Islet of Langerhans (tissue), 1 donor: ENCODE results near the gene OR1I1.

Experiments used
- FAIRE-seq: peaks from one replicate; lab custom pipeline; 2011; peaks lifted over from hg19 to GRCh38; lab: Jason Lieb, UNC

OR1I1 gene

DNA sequence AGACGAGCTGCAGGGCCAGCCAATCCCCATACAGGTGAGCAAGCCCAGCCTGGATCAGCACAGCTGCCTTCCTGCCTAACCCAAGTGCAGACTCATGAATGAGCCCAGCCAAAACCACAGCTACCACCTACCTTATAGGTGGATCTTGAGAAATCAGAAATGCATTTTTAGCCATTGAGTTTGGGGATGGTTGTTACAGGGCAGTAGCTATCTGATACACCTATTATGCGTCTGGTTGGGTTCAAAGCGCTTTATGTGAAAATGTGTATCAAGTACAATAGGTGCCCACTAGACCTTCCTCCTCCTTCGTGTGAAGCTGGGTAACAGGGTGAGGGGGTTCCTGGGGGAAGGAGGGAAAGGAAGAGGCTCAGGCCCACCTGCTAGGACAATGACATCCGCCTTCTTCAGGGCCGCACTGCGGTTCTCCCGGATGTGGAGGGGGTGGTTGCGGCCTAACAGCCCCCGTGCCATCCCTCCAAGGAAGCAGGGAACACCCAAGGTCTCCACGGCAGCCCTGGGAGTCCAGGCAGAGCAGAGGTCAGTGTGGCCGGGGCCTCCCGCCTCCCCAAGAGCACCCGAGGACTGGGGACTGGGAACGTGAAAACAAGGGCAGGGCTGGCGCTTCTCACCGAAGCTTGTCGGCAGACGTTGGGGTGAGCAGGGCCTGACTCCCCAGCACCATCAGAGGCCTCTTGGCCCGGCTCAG lies 36.9 kb downstream of the OR1I1 start:
- FAIRE-seq, result no peak

DNA sequence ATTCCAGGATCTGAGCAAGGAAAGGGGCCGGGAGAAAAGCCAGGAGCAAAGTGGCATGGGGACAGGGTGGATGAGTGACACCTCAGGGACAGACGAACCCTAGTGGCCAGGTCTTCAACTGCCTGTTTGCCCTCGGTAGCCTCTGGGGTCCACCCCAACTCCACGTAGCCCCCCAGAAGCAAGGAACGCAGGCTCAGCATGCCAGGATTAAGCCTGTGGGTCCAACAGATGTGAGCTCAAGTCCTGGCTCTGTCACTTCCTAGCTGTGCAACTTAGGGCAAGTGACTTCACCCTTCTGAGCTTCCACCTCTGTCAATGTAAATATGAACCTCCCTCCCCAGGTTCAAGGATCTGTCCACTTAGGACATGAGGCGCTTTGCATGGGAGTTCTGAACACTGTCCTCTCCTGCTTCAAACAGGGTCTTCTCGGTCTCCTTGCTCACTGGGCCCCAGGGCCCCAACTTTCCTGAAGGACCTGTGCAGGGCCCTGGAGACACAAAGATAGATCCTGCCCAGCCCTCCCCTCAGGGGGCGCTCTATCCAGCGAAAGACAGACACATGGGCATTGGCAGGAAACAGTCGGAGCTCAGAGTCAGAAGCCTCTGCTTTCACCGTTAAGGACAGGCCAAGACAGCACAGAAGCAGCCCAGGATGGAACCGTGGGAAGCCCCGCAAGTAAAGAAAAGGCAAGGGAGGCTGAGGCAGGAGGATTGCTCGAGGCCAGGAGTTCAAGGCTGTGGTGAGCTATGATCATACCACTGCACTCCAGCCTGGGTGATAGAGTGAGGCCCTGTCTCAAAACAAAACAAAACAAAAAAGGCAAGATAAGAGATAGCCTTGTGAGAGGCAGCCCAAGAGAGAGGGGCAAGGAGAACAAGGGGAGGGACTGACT lies 38.4 kb downstream of the OR1I1 start:
- FAIRE-seq, result no peak

DNA sequence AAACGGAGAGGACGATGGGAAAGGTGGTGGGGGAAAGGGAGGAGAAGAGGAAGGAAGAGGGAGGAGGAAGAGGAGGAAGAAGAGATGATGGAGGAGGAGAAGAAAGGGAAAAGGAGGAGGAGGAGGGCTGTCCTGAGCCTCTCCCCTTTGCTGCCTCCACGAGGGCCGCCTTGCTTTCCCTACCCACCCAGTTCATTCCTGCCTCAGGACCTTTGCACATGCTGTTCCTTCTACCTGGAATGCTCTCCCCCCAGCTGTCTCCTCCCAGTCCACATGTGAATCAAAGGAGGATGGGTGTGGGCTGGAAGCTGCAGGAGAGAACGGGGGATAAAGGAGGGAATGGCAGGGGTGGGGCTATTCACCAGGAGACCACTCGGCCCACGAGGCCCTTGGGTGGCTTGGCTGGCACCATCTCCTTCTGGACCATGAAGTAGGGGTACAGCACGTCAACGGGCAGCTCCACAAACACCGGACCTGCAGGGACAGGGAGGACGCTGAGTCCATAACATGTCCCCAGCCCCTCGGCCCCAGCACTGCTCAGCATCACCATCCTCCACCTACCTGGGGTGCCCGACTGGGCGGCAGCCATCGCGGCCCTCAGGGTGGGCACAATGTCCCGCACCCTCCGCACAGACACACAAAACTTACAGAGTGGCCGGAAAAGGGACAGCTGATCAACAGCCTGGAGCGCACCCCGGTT lies 40.5 kb downstream of the OR1I1 start:
- no peak for FAIRE-seq

DNA sequence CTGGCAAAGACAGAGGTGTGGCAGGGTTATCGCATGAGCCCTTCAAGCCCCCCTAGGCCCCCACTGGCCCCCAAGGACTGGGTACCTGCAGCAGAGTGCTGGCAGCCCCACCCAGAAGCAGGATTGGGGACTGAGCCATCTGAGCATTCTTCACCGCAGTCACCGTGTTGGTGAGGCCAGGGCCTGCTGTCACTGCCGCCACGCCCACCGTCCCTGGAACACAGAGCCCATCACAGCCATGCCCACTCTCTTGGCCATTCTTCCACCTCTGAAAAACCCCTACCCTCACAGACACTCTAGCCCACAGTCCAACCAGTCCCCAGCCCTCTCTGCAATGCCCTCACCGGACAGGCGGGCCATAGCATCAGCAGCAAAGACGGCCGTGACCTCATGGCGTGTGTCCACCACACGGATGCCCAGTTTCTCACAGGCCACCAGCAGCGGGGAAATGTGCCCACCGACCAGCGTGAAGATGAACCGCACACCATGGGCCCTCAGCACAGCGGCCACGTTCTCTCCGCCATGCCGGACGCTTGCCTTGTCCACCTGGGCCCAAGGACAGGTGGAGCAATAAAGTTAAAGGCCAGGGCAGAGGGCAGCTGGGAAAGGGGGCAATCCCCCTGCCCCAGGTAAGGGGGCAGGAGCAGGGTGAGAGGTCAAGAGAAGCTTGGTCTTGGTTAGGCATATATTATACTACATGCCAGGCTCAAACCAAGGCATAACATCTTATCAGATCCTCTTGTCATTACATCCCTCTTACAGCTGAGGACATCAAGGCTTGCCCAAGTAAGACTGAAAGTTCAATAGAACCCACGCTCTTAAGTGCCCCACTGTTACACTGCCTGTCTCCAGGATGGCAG lies 41.2 kb downstream of the OR1I1 start:
- FAIRE-seq, result no peak

DNA sequence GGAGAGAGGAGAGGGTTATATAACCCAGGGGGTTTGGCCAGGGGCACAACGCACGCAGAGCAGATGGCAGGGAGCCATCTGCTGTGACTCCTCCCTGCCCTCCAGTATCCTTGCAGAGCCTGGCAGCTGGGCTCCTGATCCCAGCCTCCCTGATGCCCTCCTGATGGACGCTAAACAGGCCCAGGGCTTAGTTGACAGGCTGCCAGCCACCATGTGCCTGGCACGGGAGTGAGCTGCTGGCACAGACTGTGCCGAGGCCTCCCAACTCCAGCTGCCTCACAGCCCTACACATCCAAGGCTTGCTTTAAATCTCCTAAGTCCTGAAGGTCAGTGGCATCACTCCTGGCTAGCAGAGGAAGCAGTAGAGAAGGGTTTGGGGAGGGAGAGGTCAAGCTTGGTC lies 41.9 kb downstream of the OR1I1 start:
- FAIRE-seq, result no peak

DNA sequence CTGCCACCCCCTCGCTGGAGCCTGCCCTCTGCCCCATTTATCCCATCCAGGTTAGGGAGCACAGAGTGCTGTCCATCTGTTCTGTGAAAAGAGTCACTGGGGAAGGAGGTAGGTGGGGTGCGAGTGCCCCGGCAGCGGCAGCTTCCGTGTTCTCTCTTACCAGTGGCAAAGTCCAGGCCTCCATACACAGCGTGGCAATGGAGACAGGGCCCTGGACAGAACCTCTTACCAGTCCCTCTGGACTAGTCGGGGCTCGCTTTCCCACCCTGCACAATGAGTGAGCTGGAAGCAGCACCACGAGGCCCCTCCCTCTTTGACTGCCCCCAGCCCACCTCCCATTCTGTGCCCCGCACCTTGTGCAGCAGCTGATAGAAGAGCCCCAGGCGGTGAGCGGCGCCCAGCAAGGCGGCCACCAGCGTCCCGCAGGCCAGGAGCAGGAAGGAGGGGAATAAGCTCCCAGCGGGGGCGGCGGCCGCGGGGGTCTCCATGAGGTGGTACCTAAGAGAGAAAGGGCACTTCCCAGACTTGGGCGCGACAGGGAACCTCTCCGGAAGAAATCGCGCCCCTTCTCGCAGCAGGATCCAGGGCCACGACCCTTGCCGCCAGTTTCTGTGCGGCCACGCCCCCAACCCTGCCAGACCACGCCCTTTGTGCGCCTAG lies 42.7 kb downstream of the OR1I1 start:
- no peak for FAIRE-seq

DNA sequence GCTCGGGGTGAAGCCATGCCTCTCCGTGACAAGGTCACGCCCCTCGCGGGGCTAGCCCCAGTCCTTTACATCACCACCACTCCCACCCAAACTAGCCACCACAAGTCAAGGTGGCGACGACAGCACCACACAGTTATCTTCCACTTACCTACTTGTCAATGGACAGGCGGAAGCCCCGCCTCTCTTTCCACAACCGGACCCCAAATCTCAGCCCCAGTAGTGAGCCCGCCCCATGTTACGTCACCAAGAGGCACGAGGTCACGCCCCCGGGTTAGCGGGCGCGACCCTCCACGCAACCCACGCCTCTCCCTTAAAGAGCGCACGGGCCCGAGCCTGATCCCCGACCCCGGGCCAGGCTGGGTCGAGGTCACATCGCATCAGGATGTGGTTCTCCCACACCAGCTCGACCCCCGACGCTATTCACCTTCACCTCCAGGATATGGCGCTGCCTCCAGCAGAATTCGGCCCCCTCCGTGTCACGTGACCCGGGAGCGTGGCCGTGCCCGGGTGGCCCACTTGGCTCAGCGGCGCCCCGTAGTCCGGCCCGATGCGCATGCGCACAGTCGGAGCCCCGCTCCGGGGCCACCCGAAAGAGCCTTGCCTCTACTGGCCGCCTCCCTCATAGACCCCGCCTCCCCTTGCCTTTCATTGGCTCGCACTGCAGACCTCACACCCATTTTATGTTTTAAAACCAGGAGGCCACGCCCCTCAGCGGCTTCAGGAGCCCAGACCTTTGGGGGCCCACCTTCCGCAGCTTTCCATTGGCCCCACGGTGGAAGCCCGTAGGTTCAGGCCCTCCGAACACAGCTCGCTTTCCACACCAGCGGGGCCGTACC lies 43.4 kb downstream of the OR1I1 start:
- FAIRE-seq, result peak; percentile 77

DNA sequence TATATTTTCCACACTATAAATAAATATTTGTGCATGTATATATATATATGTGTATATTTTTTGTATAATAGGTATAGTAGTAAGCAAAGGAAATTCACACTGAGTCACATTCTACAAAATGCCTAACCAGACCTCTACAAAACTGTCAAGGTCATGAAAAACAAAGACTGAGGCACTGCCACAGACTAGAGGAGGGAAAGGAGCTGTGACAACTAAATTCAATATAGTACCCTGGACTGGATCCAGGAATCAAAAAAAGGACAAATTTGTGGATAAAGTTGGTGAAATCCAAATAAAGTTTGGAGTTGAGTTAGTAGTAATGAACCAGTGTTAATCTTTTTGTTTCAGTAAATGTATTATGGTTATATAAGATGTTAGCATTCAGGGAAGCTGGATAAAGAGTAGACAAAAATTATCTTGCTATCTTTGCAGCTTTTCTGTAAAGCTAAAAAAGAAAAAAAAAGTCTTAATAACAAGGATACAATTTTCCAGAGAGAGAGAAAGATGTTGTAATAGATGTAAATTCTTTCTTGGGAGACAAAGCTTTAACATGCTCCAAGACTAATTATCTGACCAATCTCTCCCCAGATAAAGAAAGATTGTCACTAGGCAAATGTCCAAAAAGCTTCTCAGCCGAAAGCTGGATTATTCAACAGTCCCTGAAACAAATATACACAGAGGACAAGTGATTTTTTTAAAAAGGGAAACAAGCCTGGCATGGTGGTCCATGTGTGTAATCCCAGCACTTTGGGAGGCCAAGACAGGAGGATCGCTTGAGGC lies 44.3 kb downstream of the OR1I1 start:
- no peak for FAIRE-seq

DNA sequence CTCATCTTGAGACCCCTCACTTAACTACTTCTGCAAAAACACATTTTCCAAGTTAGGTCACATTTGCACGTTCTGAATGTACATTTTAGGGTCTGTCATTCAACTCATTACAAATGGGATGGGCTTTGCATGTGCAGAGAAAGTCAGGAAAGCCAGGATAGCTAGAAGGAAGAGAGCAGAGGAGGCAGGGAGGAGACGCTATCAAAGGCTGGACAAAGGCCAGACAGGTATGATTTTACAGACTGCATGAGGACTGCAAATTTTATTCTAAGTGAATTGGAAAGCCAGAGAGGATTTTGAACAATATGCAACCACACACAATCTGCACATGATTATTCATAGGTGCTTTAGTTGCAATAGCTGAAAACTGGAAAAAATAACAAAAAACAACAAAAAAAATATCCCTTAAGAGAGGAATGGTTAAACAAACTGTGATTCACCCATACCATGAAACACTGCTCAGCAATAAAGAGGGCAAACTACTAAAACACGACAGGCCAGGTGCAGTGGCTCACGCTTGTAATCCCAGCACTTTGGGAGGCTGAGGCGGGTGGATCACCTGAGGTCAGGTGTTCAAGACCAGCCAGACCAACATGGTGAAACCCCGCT lies 46.3 kb downstream of the OR1I1 start:
- no peak for FAIRE-seq

DNA sequence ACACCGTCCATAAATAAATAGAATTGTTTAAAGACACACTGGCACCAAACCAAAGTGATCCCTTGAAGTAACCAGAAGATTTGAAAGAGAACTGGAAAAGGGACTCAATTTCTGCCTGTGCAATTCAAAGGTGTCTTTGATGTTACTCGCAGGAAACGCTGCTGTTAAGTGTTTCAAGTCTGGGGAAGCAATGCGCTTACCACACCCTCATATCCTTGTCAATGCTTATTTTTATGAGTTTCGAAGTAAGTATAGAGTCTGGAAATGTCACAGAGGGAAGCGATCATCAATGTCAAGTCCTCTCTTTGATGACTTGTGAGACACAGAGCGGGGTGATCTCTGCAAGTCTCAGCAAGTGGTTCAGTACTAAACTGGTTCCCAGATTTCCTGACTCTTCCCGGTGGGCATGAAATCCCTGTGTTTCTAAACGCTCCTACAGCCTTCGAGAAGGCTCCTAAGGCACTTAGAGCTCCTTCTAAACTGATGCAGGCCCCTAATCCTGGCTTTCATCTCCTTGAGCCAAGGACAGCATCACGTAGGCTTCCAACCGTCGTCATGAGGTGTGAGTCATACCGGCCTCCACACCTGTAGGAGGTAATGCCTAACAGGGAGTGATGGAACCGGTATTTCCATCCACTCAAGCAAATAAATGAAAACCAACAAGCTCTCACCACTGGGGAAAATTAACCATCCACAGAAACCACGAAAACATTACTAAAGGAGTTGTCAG lies 48.0 kb downstream of the OR1I1 start:
- FAIRE-seq, result no peak

DNA sequence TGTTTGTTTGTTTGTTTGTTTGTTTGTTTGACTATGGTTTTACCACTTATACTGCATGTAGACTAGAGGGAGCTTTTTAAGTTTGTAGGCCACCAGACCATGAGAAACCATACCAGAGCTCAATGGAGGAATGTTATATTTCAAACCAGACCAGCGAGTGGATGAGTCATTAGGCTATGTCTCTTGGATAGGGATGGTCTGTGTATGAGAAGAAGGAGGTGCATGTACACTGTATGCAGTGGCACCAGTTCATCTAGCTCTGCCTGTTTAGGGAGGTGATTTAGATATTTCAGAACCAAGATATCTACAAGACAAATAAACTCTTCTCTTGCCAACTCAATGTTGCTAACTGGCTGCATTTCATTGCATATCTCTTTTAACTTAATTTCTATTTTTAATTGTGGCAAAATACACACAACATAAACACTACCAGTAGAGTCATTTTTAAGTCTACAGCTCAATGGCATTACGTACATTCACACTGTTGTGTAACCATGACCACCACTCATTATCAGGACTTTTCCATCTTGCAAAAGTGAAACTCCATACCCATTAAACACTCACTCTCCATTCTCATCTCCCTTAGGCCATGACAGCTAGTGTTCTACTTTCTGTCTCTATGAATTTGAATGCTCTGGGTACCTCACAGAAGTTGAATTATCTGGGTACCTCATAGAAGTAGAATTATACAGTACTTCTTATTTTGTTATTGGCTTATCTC lies 54.4 kb downstream of the OR1I1 start:
- no peak for FAIRE-seq

DNA sequence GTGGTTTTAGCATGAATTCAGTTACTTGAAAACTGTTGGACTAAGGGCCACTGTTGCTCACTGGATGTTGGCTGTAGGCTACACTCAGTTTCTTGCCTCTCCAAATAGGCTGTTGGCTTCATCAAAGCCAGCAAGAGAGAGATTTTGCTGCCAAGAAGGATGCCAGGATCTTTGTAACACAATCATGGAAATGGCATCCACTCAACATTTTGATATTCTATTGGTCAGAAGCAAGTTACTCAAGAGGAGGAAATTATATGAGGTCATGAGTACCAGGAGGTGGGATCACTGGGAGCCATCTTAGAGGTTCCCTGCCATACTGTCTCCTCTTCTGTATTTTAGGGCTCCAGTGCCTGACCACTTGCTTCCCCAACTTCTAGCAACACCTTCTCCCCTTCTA lies 55.8 kb downstream of the OR1I1 start:
- FAIRE-seq, result no peak

DNA sequence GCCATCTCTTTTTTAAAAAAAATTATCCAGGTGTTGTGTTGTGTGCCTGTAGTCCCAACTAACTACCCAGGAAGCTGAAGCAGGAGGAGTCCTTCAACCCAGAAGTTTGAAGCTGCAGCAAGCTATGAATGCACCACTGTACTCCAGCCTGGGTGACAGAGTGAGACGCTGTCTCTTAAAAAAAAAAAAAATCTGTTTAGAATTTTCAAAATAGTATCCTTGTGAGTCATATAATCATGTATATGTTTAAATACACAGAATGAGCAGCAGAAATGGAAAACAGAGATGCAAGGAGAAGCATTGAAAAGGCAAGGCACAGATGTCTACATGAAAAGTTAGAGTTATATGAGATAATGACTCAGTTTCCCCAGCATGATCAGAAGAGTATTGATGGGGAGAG lies 56.4 kb downstream of the OR1I1 start:
- no peak for FAIRE-seq

DNA sequence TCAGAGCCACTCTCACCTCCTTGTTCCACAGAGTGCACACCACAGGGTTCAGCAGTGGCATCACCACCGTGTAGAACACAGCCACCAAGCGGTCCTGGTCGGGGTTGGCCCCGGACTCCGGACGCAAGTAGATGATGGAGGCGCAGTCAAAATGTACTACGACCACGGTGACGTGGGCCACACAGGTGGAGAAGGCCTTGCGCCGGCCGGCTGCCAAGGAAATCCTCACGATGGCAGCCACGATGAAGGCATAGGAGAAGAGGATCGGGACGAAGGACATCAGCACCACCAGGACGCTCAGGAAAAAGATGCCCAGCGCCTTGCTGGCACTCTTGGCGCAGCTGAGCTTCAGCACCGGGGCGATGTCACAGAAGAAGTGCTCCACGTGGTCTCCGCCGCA lies 59.1 kb downstream of the OR1I1 start:
- FAIRE-seq, result no peak

DNA sequence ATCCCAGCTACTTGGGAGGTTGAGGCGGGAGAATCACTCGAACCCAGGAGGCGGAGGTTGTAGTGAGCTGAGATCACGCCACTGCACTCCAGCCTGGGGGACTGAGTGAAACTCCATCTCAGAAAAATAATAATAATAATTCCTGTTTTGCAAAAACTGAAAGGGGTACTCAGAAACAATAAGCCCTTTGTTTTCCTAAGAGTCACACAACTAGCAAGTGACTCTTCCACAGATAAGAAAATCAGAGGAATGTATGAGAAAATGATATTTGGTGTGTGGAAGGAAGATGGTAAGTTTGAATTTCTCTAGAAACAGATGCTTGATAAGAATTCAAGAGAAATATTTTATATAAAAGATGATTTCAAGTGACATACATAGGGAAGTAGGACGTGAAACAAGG lies 60.3 kb downstream of the OR1I1 start:
- FAIRE-seq, result no peak
